ENCODE data around the gene OGFOD3. TPM values are rescaled to one million over a fixed set of nuclear protein-coding genes. Genes with fewer than 3 reads are reported as not detected.

The OGFOD3 gene
- total RNA-seq, 1 experiment from 2014 or later, result 53.6 TPM

DNA sequence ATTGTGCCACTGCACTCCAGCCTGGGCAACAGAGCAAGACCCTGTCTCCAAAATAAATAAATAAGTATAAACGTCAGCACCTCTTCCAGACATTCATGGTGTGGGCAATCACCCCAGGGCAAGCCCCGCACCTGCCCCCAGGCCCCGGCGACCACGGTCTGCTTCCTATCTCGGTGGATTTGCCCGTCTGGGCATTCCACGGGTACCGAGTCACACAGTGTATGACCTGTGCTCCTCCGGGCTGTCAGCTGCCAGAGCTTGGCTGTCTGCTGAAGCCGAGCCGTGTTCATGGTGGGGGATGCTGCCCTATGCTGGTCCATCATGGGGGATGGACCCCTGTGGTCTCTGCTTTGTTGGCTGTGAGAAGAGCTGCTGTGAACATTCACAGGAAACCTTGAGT is 16.7 kb upstream of the OGFOD3 start:
- RAD21 ChIA-PET (ENCODE audit: low non-redundant PET in 1 of 2, low total read pairs in 2 of 2, uncharacterized antibody in 2 of 2, unreplicated experiment in 2 of 2), result no interaction called here

DNA sequence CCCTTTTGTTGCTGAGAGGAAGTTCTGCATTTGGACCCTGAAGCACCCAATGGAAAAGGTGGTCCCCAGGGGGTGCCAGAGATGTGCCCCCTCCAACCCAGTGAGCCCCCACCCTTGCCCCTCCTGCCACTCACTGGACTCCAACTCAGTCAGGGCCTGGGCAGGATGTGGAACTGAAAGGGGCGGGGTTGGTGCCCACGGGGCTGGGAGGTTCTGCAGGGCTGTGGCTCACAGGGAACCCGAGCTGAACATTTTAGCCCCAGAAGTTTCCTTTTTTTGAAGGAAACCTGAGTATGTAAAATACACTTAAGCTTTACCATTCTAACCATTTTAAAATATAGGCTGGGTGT is 15.8 kb upstream of the OGFOD3 start:
- no peak for DNase-seq (ENCODE audit: low read depth, low spot score)
- Histone ChIP-seq H3K36me3 (ENCODE audit: control insufficient read depth in 1 of 2, insufficient read depth in 2 of 2, low read length in 2 of 2) (0 out of 4 replicates have a peak, but pooled peaks cover 0 to 2% of the 10 kb centered on the region in 2 experiments), H3K4me2 (ENCODE audit: low read length) (no peak overlapping the region), H3K9me3 (ENCODE audit: control insufficient read depth in 1 of 2, insufficient read depth in 1 of 2, low read depth in 1 of 2, low read length in 2 of 2) (no peaks in the 10 kb centered on the region), H3K27ac (ENCODE audit: low read depth, low read length) (no peak overlapping the region), H3K79me2 (ENCODE audit: insufficient read depth, low read length) (no peaks in the 10 kb centered on the region), H3K4me3 (replicated peaks in 1 of 2; ENCODE audit: low read depth in 1 of 2, low read length in 2 of 2) (no peak overlapping the region), H3K9me2 (ENCODE audit: insufficient read depth) (no peaks in the 10 kb centered on the region), H3K9ac (ENCODE audit: low read length) (no peak overlapping the region), H4K20me1 (ENCODE audit: insufficient read depth) (no peaks in the 10 kb centered on the region), H2AFZ (ENCODE audit: low read depth, low read length, poor library complexity, severe bottlenecking) (no peak overlapping the region), H3K27me3 (ENCODE audit: insufficient read depth, low read length) (no peaks in the 10 kb centered on the region), H3K4me1 (ENCODE audit: control insufficient read depth in 1 of 2, insufficient read depth in 2 of 2, low read length in 2 of 2) (no peaks in the 10 kb centered on the region)
- POLR2A ChIA-PET, result no interaction called here
- CTCF ChIA-PET, result no interaction called here
- TF ChIP-seq POLR2AphosphoS5 (IDR thresholded peaks at IDR 0.05; ENCODE audit: low read depth, low read length), result no peak
- BruUV-seq (replicated peaks), result no TSS peak
- intact Hi-C loops (cut with micrococcal nuclease), result no loop called here
- RAD21 ChIA-PET (ENCODE audit: low non-redundant PET in 1 of 2, low total read pairs in 2 of 2, uncharacterized antibody in 2 of 2, unreplicated experiment in 2 of 2), result no interaction called here
- no peak for ATAC-seq

More for the DNA sequence above, 16.7 kb upstream of the OGFOD3 start:
- CTCF ChIA-PET, result no interaction called here
- TF ChIP-seq POLR2AphosphoS5 (IDR thresholded peaks at IDR 0.05; ENCODE audit: low read depth, low read length) (no peak), CEBPB (IDR thresholded peaks at IDR 0.05; ENCODE audit: low read depth) (no peak), ELF1 (IDR thresholded peaks at IDR 0.05; ENCODE audit: borderline replicate concordance, low read depth) (no peak), TCF7L2 (IDR thresholded peaks at IDR 0.05; ENCODE audit: borderline replicate concordance, extremely low read depth, insufficient read depth, insufficient read length) (no peak), POLR2A (IDR thresholded peaks at IDR 0.05; ENCODE audit: borderline replicate concordance, extremely low read depth, insufficient read depth, insufficient read length) (no peak), SRF (IDR thresholded peaks at IDR 0.05; ENCODE audit: low read depth) (no peak), JUND (IDR thresholded peaks at IDR 0.05) (no peak), FOSL1 (IDR thresholded peaks at IDR 0.05; ENCODE audit: low read depth) (no peak), ZFX (IDR thresholded peaks at IDR 0.05) (no peak)
- TF ChIP-seq, protein P1, sequence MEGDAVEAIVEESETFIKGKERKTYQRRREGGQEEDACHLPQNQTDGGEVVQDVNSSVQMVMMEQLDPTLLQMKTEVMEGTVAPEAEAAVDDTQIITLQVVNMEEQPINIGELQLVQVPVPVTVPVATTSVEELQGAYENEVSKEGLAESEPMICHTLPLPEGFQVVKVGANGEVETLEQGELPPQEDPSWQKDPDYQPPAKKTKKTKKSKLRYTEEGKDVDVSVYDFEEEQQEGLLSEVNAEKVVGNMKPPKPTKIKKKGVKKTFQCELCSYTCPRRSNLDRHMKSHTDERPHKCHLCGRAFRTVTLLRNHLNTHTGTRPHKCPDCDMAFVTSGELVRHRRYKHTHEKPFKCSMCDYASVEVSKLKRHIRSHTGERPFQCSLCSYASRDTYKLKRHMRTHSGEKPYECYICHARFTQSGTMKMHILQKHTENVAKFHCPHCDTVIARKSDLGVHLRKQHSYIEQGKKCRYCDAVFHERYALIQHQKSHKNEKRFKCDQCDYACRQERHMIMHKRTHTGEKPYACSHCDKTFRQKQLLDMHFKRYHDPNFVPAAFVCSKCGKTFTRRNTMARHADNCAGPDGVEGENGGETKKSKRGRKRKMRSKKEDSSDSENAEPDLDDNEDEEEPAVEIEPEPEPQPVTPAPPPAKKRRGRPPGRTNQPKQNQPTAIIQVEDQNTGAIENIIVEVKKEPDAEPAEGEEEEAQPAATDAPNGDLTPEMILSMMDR (IDR thresholded peaks at IDR 0.05 in 2 of 3, conservative IDR thresholded peaks at IDR 0.05 in 1 of 3; ENCODE audit: borderline replicate concordance in 1 of 3, insufficient read depth in 1 of 3, low read depth in 2 of 3, low read length in 2 of 3), result no peak
- Histone ChIP-seq H3K79me2 (ENCODE audit: insufficient read depth, low read length) (no peaks in the 10 kb centered on the region), H3K4me3 (replicated peaks in 1 of 2; ENCODE audit: low read depth in 1 of 2, low read length in 2 of 2) (no peak overlapping the region), H2AFZ (ENCODE audit: low read depth, low read length, poor library complexity, severe bottlenecking) (no peak overlapping the region), H3K9ac (ENCODE audit: low read length) (no peak overlapping the region), H3K4me2 (ENCODE audit: low read length) (no peak overlapping the region), H3K36me3 (ENCODE audit: control insufficient read depth in 1 of 2, insufficient read depth in 2 of 2, low read length in 2 of 2) (0 out of 4 replicates have a peak, but pooled peaks cover 0 to 2% of the 10 kb centered on the region in 2 experiments), H3K27ac (ENCODE audit: low read depth, low read length) (no peak overlapping the region), H3K9me2 (ENCODE audit: insufficient read depth) (no peaks in the 10 kb centered on the region), H3K4me1 (ENCODE audit: control insufficient read depth in 1 of 2, insufficient read depth in 2 of 2, low read length in 2 of 2) (no peaks in the 10 kb centered on the region), H4K20me1 (ENCODE audit: insufficient read depth) (no peaks in the 10 kb centered on the region), H3K27me3 (ENCODE audit: insufficient read depth, low read length) (no peaks in the 10 kb centered on the region), H3K9me3 (ENCODE audit: control insufficient read depth in 1 of 2, insufficient read depth in 1 of 2, low read depth in 1 of 2, low read length in 2 of 2) (no peaks in the 10 kb centered on the region)
- POLR2A ChIA-PET, result no interaction called here
- BruUV-seq (replicated peaks), result no TSS peak
- no peak for DNase-seq (ENCODE audit: low read depth, low spot score)
- no peak for ATAC-seq
- intact Hi-C loops (cut with micrococcal nuclease), result no loop called here

Measured in HCT116 (cell line).